HTERT RPE-1 (cell line): ENCODE results near the gene WNT6.

Experiments
- in situ Hi-C: fragments of 300-500 bp; cut with MboI; formaldehyde crosslinking; loops from 4 replicates; pipeline ENCODE4 v1.14.3; 2020; ENCODE audit warnings: low sequenced_read_pairs

The WNT6 gene

GRCh38 chr2:218891275-218892135, 31.9 kb downstream of the WNT6 start:
- in situ Hi-C loops: no loop called here

GRCh38 chr2:218892693-218893348, 33.2 kb downstream of the WNT6 start:
- in situ Hi-C loops: no loop called here

- in situ Hi-C loops: no loop called here
Observed at GRCh38 chr2:218893349-218894150, 33.9 kb downstream of the WNT6 start.

GRCh38 chr2:218894151-218894879, 34.7 kb downstream of the WNT6 start:
- in situ Hi-C loops: no loop called here

- in situ Hi-C loops: no loop called here
Observed at GRCh38 chr2:218894880-218895157, 35.2 kb downstream of the WNT6 start.

GRCh38 chr2:218895326-218895725, 35.7 kb downstream of the WNT6 start:
- in situ Hi-C loops: no loop called here

- in situ Hi-C loops: no loop called here
Observed at GRCh38 chr2:218895759-218896500, 36.3 kb downstream of the WNT6 start.

- in situ Hi-C loops: no loop called here
Observed at GRCh38 chr2:218896501-218897393, 37.1 kb downstream of the WNT6 start.

- in situ Hi-C loops: no loop called here
Observed at GRCh38 chr2:218897394-218898108, 37.9 kb downstream of the WNT6 start.

GRCh38 chr2:218898109-218898878, 38.7 kb downstream of the WNT6 start:
- in situ Hi-C loops: no loop called here

- in situ Hi-C loops: no loop called here
Observed at GRCh38 chr2:218899147-218899546, 39.5 kb downstream of the WNT6 start.

GRCh38 chr2:218902427-218902826, 42.8 kb downstream of the WNT6 start:
- in situ Hi-C loops: no loop called here

- in situ Hi-C loops: no loop called here
Observed at GRCh38 chr2:218904176-218904575, 44.6 kb downstream of the WNT6 start.

GRCh38 chr2:218908721-218909619, 49.4 kb downstream of the WNT6 start:
- in situ Hi-C loops: no loop called here

GRCh38 chr2:218910741-218911140, 51.1 kb downstream of the WNT6 start:
- in situ Hi-C loops: no loop called here

- in situ Hi-C loops: no loop called here
Observed at GRCh38 chr2:218920504-218920903, 60.9 kb downstream of the WNT6 start.
